IPS-15b (cell line): ENCODE results near the gene TCEAL5.
"Not testable (repeated sequence)": the region's sequence is repeated elsewhere in the genome, so short reads cannot be mapped to it uniquely, and the experiment has no call there.

ENCODE experiments used
- H3K27me3 ChIP-seq: one replicate; pipeline ENCODE4 v1.6.1; 2013; ENCODE audit warnings: low read length; ENCODE audit not compliant: control insufficient read depth, insufficient read depth
- H3K36me3 ChIP-seq: one replicate; pipeline ENCODE4 v1.6.1; 2013; ENCODE audit warnings: low read length; ENCODE audit not compliant: control insufficient read depth, insufficient read depth
- H3K4me1 ChIP-seq: one replicate; pipeline ENCODE4 v1.6.1; 2013; ENCODE audit warnings: mild to moderate bottlenecking, low read length; ENCODE audit not compliant: control insufficient read depth, insufficient read depth
- H3K4me3 ChIP-seq: one replicate; pipeline ENCODE4 v1.5.1; 2013; ENCODE audit warnings: low read depth, low read length
- H3K9ac ChIP-seq: one replicate; pipeline ENCODE4 v1.6.1; 2013; ENCODE audit warnings: low read depth, mild to moderate bottlenecking, low read length
- H3K9me3 ChIP-seq: one replicate; pipeline ENCODE4 v1.6.1; 2013; ENCODE audit warnings: mild to moderate bottlenecking, low read length; ENCODE audit not compliant: control insufficient read depth, insufficient read depth

TCEAL5 gene

DNA sequence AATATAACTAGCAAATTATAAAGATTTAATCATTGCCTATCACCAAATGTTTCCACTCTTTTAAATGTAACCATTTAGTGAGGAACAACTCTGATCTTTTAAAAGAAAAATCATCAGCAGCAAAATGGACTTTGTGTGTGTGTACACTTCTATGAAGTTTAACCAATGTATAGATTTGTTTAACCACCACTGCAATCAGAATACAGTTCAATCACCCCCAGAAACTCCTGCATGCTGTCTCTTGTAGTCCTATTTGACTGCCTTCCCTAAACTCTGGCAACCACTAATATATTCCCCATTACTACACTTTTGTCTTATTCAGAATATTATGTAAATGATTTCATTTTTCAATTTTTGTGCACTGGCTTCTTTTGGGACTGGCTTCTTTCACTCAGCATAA, 19.9 kb downstream of the TCEAL5 start:
- H3K4me1 ChIP-seq, result peaks cover 2% of the 10 kb centered on the region

DNA sequence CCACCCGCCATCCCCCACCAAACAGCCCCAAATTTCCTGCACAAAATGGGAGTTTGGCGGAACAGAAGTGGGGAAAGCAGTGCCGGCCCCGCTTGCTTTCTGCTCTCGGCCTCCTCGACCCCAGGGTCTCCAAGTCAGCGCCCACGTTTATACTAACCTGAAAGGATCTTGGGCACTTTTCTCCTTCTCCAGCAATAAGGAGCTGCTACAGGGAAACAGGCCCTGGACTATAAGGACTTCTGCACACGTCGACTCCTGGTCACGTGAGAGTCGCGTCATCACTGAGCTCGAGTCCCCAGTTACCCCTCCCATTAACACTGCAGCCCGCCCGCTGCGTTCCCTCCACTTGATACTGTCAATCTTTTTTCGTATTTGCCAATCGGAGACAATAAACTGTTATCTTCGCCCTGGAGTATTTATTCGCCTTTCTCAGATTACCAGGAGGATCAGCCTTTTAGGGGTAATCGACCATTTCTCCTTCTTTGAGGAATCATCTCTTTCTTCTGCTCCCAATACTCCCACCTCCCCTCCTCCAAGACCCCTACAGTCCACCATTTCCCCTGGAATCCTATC, 21.5 kb downstream of the TCEAL5 start, which contains the start of gene TCEAL8:
Gene TCEAL8, minus strand, starts transcription at position 235 of the 573 bp plus-strand sequence. CDS start 1,176 bp downstream, outside the sequence.
- no peaks in the 10 kb centered on the region for H3K9me3 ChIP-seq
- H3K9ac ChIP-seq, result peak within 1 kb of the TSS; percentile 96
- H3K4me3 ChIP-seq, result peak within 1 kb of the TSS; percentile 99
- H3K4me1 ChIP-seq, result peaks cover 6% of the 10 kb centered on the region
- no peaks in the 10 kb centered on the region for H3K27me3 ChIP-seq
- no peaks in the 10 kb centered on the region for H3K36me3 ChIP-seq

More for the DNA sequence above, 19.9 kb downstream of the TCEAL5 start:
- H3K9me3 ChIP-seq, result no peaks in the 10 kb centered on the region
- no peaks in the 10 kb centered on the region for H3K36me3 ChIP-seq
- H3K27me3 ChIP-seq, result no peaks in the 10 kb centered on the region
- H3K4me3 ChIP-seq, result no peak overlapping the region
- no peak overlapping the region for H3K9ac ChIP-seq

DNA sequence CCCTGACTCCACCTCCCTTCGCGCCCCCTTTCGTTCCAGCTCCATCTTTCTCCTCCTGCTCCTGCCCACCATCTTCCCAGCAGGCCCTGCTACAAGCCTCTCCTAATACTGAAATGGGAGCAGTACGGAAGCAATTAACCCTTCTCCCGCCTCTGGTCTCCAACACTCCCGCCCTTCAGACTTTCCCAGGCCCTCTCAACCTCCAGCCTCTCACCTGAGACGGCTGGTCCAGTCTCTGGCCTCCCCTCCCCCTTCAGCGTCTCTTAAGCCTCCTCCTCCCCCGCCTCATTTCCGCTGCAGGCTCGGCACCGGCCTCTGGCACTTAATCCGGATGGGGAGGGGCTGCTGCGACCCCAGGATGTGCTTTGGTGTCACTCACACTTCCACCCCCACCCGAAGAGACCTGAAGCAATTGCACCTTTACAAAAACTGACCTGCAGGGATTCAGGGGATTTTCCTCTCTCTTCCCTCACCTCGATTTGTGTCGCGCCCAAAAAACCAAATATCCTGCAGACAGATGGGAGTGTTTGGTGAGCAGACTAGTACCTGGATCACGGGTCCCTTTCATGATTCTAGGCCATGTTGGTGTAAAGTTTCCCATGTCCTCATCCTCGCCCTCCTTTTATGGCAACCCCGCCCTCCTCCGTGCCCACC, 22.3 kb downstream of the TCEAL5 start:
- Histone ChIP-seq H3K9ac (peak overlapping the region; percentile 96), H3K9me3 (no peaks in the 10 kb centered on the region), H3K36me3 (no peaks in the 10 kb centered on the region), H3K27me3 (no peaks in the 10 kb centered on the region), H3K4me1 (peaks cover 6% of the 10 kb centered on the region), H3K4me3 (peak overlapping the region; percentile 99)

DNA sequence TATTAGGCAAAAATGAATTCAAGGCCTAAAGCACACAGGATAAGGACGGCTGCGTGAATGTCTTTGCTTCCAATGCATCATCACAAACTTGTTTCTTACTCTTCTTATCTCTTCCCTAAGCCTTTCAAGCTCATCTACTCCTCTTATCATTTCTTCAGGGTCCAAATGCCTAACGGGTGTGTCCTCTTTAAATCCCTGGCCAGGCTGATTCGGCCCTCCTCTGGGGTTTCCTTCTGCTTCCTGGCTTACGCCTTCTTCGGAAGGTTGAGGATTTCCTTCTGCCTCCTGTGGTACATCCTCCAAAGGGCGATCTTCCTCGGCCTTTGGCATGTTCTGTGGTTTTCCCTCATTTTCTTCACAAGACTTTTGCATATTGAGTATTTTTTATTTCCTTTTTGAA, 22.9 kb downstream of the TCEAL5 start:
- Histone ChIP-seq H3K4me3 (peak overlapping the region; percentile 99), H3K27me3 (no peaks in the 10 kb centered on the region), H3K4me1 (peaks cover 6% of the 10 kb centered on the region), H3K9me3 (no peaks in the 10 kb centered on the region), H3K36me3 (no peaks in the 10 kb centered on the region), H3K9ac (peak overlapping the region; percentile 96)

DNA sequence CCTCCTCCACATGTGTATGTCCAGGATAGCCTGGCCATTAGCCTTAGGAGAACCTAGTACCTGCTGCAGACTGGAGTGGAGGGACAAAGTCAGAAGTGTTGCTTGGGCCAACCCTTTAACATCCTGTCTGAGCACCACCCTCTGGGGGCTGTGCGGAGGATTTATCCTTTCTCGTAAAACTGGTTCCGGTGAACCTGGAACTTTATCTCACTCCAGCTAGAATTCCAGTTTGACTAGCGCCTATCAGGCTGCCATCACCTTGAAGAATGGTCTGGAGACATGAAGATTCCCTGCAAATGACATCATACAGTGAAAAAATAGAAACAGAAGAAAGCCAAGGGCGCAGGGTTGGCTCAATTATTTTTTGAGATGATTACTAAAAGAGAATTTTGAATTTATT, 25.6 kb downstream of the TCEAL5 start:
- no peaks in the 10 kb centered on the region for H3K9me3 ChIP-seq
- no peaks in the 10 kb centered on the region for H3K36me3 ChIP-seq
- no peak overlapping the region for H3K9ac ChIP-seq

DNA sequence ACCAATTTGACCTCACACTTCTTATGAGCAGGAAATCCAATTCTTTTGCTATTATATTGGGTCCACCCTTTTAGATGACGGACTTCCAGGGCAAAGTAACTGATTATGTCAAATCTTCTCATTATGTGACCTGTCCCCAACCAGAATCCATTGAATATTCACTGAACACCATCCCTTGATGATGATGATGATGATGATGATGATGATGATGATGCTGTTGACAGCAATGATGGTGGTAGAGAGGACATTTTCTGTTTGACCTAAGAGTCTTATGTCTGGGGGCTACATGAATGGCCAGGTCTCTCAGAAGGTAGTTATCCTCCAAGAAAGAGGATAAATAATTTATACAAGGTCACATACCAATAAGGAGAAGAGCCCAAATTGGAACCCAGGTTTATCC, 26.7 kb downstream of the TCEAL5 start:
- H3K4me3 ChIP-seq, result no peak overlapping the region
- no peaks in the 10 kb centered on the region for H3K36me3 ChIP-seq
- no peaks in the 10 kb centered on the region for H3K27me3 ChIP-seq
- H3K9ac ChIP-seq, result no peak overlapping the region
- H3K9me3 ChIP-seq, result no peaks in the 10 kb centered on the region
- peaks cover 6% of the 10 kb centered on the region for H3K4me1 ChIP-seq

More for the DNA sequence above, 25.6 kb downstream of the TCEAL5 start:
- Histone ChIP-seq H3K4me1 (peaks cover 6% of the 10 kb centered on the region), H3K4me3 (no peak overlapping the region), H3K27me3 (no peaks in the 10 kb centered on the region)

DNA sequence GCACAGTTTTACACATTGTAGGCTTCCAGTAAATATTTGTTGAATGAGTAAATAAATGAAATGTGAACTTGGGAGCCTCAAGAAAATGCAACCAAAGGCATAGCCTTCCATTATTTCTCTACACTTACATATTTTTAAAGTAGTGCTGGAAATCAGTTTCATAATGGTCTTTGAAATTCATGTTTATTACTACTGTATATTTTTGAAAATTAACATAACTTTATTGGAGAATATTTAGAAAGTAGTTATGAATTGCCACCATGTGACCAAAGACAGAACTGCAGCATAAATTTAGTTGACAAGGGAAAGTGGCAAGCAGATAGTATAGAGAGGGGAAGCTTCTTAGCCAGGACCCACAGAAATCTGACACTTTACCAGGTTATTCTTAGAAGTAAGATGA, 28.0 kb downstream of the TCEAL5 start:
- no peak overlapping the region for H3K9ac ChIP-seq
- peaks cover 6% of the 10 kb centered on the region for H3K4me1 ChIP-seq
- H3K4me3 ChIP-seq, result no peak overlapping the region

DNA sequence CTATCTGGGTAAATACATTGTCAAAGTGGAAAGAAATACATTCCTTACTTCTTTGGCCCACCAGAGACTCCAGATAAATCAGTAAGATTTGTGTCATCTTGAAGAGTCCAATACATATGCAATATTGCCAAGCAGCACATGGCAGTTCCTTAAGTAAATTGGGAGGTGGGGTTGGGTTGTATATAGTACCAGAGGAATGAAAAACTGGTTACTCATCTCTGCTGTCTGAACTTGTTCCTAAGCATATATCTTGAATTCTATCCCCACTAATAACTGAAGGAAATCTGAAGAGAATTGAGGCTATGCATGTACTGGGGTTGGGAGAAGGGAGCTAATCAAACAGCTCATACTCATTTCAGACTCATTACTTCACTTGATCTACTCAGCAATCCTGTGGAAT, 36.4 kb downstream of the TCEAL5 start:
- Histone ChIP-seq H3K9me3 (no peaks in the 10 kb centered on the region), H3K9ac (no peak overlapping the region), H3K4me3 (no peak overlapping the region), H3K4me1 (no peaks in the 10 kb centered on the region), H3K27me3 (no peaks in the 10 kb centered on the region), H3K36me3 (no peaks in the 10 kb centered on the region)

More for the DNA sequence above, 28.0 kb downstream of the TCEAL5 start:
- H3K27me3 ChIP-seq, result no peaks in the 10 kb centered on the region
- no peaks in the 10 kb centered on the region for H3K9me3 ChIP-seq
- H3K36me3 ChIP-seq, result no peaks in the 10 kb centered on the region

DNA sequence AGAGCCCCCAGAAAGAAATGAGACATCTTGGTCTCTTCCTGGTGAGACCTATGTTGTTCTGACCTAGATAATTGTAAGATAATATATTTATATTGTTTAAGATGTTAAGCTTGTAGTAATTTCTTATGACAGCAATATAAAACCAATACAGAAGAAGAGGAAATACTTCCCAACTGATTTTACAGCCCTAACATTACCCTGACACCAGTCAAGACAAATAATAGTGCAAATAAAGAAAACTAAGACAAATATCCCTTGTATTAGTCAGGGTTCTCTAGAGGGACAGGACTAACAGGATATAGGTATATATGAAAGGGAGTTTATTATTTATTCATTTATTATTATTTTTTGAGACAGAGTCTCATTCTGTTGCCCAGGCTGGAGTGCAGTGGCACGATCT, 40.3 kb downstream of the TCEAL5 start:
- H3K9me3 ChIP-seq, result no peaks in the 10 kb centered on the region
- no peaks in the 10 kb centered on the region for H3K36me3 ChIP-seq
- H3K27me3 ChIP-seq, result no peaks in the 10 kb centered on the region
- H3K4me1 ChIP-seq, result no peaks in the 10 kb centered on the region
- H3K4me3 ChIP-seq, result no peak overlapping the region
- H3K9ac ChIP-seq, result no peak overlapping the region

DNA sequence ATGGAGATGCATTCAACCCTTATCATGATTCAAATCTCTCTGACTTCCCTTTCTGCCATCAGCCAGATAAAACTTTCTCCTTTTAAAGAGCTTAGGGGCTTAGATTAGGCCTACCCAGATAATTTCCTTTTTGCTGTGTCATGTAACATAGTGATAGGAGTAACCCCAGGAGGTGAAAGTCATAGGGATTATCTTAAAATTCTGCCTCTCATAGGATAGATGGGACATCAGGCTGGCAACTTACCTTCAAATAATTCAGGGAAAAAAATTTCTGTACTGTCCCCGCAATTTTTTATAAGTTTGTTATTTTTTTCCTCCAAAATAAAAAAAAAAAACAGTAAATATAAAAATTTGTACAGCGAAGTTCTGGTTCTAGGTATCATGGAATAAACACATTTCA, 40.9 kb downstream of the TCEAL5 start:
- not testable (repeated sequence) for H3K4me1 ChIP-seq, H3K36me3 ChIP-seq, H3K27me3 ChIP-seq, H3K9me3 ChIP-seq, H3K9ac ChIP-seq, H3K4me3 ChIP-seq

DNA sequence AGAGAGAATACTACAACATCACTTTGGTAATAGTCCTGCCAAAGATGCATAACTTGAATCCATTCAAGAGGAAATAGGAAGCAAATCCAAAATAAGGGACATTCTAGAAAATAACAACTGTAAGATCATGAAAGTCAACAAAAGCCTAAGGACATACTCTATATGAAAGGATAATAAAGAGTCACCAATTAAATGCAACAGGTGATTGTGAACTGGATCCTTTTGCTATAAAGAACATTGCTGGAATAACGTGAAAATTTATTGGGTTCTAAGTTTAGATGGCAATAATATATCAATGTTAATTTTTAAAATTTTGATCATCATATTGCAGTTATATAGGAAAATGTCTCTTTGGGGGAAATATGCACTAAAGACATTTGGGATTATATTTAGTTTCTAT, 41.7 kb downstream of the TCEAL5 start:
- no peak overlapping the region for H3K9ac ChIP-seq
- no peaks in the 10 kb centered on the region for H3K9me3 ChIP-seq
- H3K4me3 ChIP-seq, result no peak overlapping the region
- H3K27me3 ChIP-seq, result no peaks in the 10 kb centered on the region
- no peaks in the 10 kb centered on the region for H3K4me1 ChIP-seq
- H3K36me3 ChIP-seq, result no peaks in the 10 kb centered on the region

DNA sequence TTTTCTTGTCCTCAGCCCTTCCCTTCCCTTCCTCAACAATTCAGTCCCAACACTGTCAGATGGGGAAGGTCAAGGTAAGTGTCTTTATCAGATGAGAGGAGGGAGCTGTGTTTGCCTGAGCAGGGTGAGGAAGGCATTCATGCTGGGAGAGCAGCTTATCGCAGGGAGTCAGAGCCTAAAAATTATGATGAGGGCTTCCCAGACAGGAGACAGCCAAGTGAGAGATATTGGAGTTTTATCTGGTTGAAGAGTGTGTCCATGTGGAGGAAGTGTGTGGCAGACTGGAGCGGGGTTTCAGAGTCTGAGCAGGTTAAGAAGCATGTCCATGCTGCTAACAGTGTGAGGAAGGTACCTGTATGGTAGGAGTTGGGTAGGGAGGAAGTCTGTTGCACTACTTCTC, 43.3 kb downstream of the TCEAL5 start:
- no peak overlapping the region for H3K4me3 ChIP-seq

More for the DNA sequence above, 43.3 kb downstream of the TCEAL5 start:
- no peak overlapping the region for H3K9ac ChIP-seq
- no peaks in the 10 kb centered on the region for H3K9me3 ChIP-seq
- no peaks in the 10 kb centered on the region for H3K36me3 ChIP-seq
- H3K4me1 ChIP-seq, result no peaks in the 10 kb centered on the region
- H3K27me3 ChIP-seq, result no peaks in the 10 kb centered on the region
